ENCODE data around the gene APAF1.

GRCh38 chr12:98767248-98767647 is 122.2 kb downstream of the APAF1 start:
- no peak for TF ChIP-seq CTCF (IDR thresholded peaks at IDR 0.05)
- no peak for TF ChIP-seq POLR2A (IDR thresholded peaks at IDR 0.05)
